GM12891 (cell line): Measurements from ENCODE around the gene GPR17.

ENCODE experiments used
- DNase-seq: peaks from one replicate; pipeline ENCODE4 v3.0.0; 2011; ENCODE audit warnings: low spot score; ENCODE audit not compliant: insufficient read length
- FAIRE-seq: peaks from 2 replicates; lab custom pipeline; 2011; peaks lifted over from hg19 to GRCh38; lab: Jason Lieb, UNC
- PAX5 ChIP-seq: IDR thresholded peaks from 2 replicates; pipeline ENCODE4 v1.6.1; 2011; ENCODE audit warnings: low read length, moderate library complexity, mild to moderate bottlenecking; ENCODE audit not compliant: insufficient read depth, severe bottlenecking
- POLR2A ChIP-seq: IDR thresholded peaks from 2 replicates; pipeline ENCODE4 v1.6.1; 2011; ENCODE audit warnings: low read depth, low read length, control low read depth
- POLR2AphosphoS5 ChIP-seq: IDR thresholded peaks from 2 replicates; pipeline ENCODE4 v1.6.1; 2011; ENCODE audit warnings: low read depth, low read length, control low read depth
- POU2F2 ChIP-seq: IDR thresholded peaks from 2 replicates; pipeline ENCODE4 v1.6.1; 2011; ENCODE audit warnings: low read depth, mild to moderate bottlenecking, control low read depth, low read length, moderate library complexity
- SPI1 ChIP-seq: IDR thresholded peaks from 2 replicates; pipeline ENCODE4 v1.6.1; 2011; ENCODE audit warnings: low read depth, low read length, control low read depth
- TAF1 ChIP-seq: IDR thresholded peaks from 2 replicates; pipeline ENCODE4 v1.6.1; 2011; ENCODE audit warnings: low read depth, low read length, control low read depth

The GPR17 gene

GRCh38 chr2:127669056-127669455 is 23.1 kb downstream of the GPR17 start:
- DNase-seq: no peak
- no peak for TF ChIP-seq POU2F2
- no peak for TF ChIP-seq POLR2A
- TF ChIP-seq TAF1: no peak
- TF ChIP-seq PAX5: no peak
- TF ChIP-seq POLR2AphosphoS5: no peak
- no peak for TF ChIP-seq SPI1
- no peak for FAIRE-seq

- FAIRE-seq (no peak), DNase-seq (no peak)
- no peak for TF ChIP-seq TAF1
- no peak for TF ChIP-seq PAX5
- no peak for TF ChIP-seq POLR2AphosphoS5
- TF ChIP-seq POLR2A: no peak
- TF ChIP-seq POU2F2: no peak
- TF ChIP-seq SPI1: no peak
These were observed 24.4 kb downstream of the GPR17 start for GRCh38 chr2:127670055-127670956.

GRCh38 chr2:127670957-127671290 is 25.0 kb downstream of the GPR17 start:
- DNase-seq (no peak), FAIRE-seq (no peak)
- TF ChIP-seq PAX5 (no peak), POLR2AphosphoS5 (no peak), POLR2A (no peak), SPI1 (no peak), POU2F2 (no peak), TAF1 (no peak)

GRCh38 chr2:127671557-127672302 is 25.8 kb downstream of the GPR17 start:
- FAIRE-seq (no peak), DNase-seq (no peak)
- no peak for TF ChIP-seq PAX5
- TF ChIP-seq SPI1: no peak
- TF ChIP-seq POLR2AphosphoS5: no peak
- no peak for TF ChIP-seq POLR2A
- no peak for TF ChIP-seq POU2F2
- no peak for TF ChIP-seq TAF1

- DNase-seq: no peak
- no peak for TF ChIP-seq POLR2A
- TF ChIP-seq SPI1: no peak
- no peak for TF ChIP-seq TAF1
- TF ChIP-seq PAX5: no peak
- no peak for TF ChIP-seq POLR2AphosphoS5
- no peak for TF ChIP-seq POU2F2
- no peak for FAIRE-seq
These were observed 26.6 kb downstream of the GPR17 start for GRCh38 chr2:127672341-127673224.

- FAIRE-seq (no peak), DNase-seq (no peak)
- no peak for TF ChIP-seq POU2F2
- TF ChIP-seq POLR2A: no peak
- TF ChIP-seq TAF1: no peak
- no peak for TF ChIP-seq SPI1
- no peak for TF ChIP-seq POLR2AphosphoS5
- TF ChIP-seq PAX5: no peak
These were observed 27.5 kb downstream of the GPR17 start for GRCh38 chr2:127673291-127674069.

- FAIRE-seq: no peak
- no peak for TF ChIP-seq POLR2AphosphoS5
- TF ChIP-seq POU2F2: no peak
- TF ChIP-seq PAX5: no peak
- no peak for TF ChIP-seq SPI1
- no peak for TF ChIP-seq POLR2A
- no peak for TF ChIP-seq TAF1
- peak; percentile 59 for DNase-seq
These were observed 28.6 kb downstream of the GPR17 start for GRCh38 chr2:127674241-127675209.
